Measurements from ENCODE around the gene CCNL2. TPM values are rescaled to one million over a fixed set of nuclear protein-coding genes. Genes with fewer than 3 reads are reported as not detected.
A peak's percentile ranks its signal among the peaks of the same experiment; 100 is the strongest.

CCNL2 gene
- total and polyA plus RNA-seq, 2 of the 13 experiments (the other 11 are each of a cell fraction or from before 2014, with no cell fraction given), result 105 to 340 TPM

GRCh38 chr1:1400576-1401456 is 1.7 kb upstream of the CCNL2 start (continued):
- TF ChIP-seq ZBTB14 (CRISPR knock-in tag; IDR thresholded peaks at IDR 0.05), result peak; percentile 62; the same call in 1 of the 2 replicates
- TF ChIP-seq TAF1 (CRISPR knock-in tag; IDR thresholded peaks at IDR 0.05), result peak; percentile 75
- TF ChIP-seq ZNF780A (CRISPR knock-in tag; IDR thresholded peaks at IDR 0.05), result no peak; the same call in none of the 2 replicates
- no peak for TF ChIP-seq PREB (CRISPR knock-in tag; IDR thresholded peaks at IDR 0.05)
- peak; percentile 83 for TF ChIP-seq ISL2 (CRISPR knock-in tag; IDR thresholded peaks at IDR 0.05)
- TF ChIP-seq ISX (CRISPR knock-in tag; conservative IDR thresholded peaks at IDR 0.05), result no peak
- TF ChIP-seq HNRNPK (IDR thresholded peaks at IDR 0.05; ENCODE audit: low read depth, low read length, poor library complexity, severe bottlenecking), result no peak
- peak; percentile 89; the same call in 1 of the 2 replicates for TF ChIP-seq ZSCAN31 (CRISPR knock-in tag; IDR thresholded peaks at IDR 0.05; ENCODE audit: low read depth)
- TF ChIP-seq TOE1 (CRISPR knock-in tag; IDR thresholded peaks at IDR 0.05), result peak; percentile 80; the same call in 1 of the 2 replicates
- TF ChIP-seq MTA1 (CRISPR knock-in tag; IDR thresholded peaks at IDR 0.05; ENCODE audit: borderline replicate concordance), result peak; percentile 98
- TF ChIP-seq ZFP1 (CRISPR knock-in tag; IDR thresholded peaks at IDR 0.05), result peak; percentile 81; the same call in 1 of the 2 replicates
- TF ChIP-seq ZNF704 (CRISPR knock-in tag; IDR thresholded peaks at IDR 0.05; ENCODE audit: borderline replicate concordance), result 0 out of 2 replicates have a peak, but pooled peaks have one; percentile 52
- TF ChIP-seq ZBTB2 (CRISPR knock-in tag; IDR thresholded peaks at IDR 0.05; ENCODE audit: low read depth), result peak; percentile 66
- TF ChIP-seq ZNF510 (CRISPR knock-in tag; IDR thresholded peaks at IDR 0.05; ENCODE audit: low read depth), result peak; percentile 59; the same call in 1 of the 2 replicates
- TF ChIP-seq CREB1 (IDR thresholded peaks at IDR 0.05), result peak; percentile 49; the same call in 1 of the 2 replicates
- TF ChIP-seq CREB1 (CRISPR knock-in tag; IDR thresholded peaks at IDR 0.05), result no peak
- TF ChIP-seq HMG20B (CRISPR knock-in tag; conservative IDR thresholded peaks at IDR 0.05), result peak; percentile 78; the same call in 1 of the 2 replicates
- peak; percentile 96 for TF ChIP-seq ZGPAT (CRISPR knock-in tag; IDR thresholded peaks at IDR 0.05)
- TF ChIP-seq ZNF282 (IDR thresholded peaks at IDR 0.05; ENCODE audit: partially characterized antibody), result no peak
- TF ChIP-seq ZBTB46 (CRISPR knock-in tag; IDR thresholded peaks at IDR 0.05; ENCODE audit: borderline replicate concordance), result no peak; the same call in 1 of the 2 replicates
